Left renal cortex interstitium (tissue), 4 donors: ENCODE measurements around the gene ERMAP. TPM values are rescaled to one million over a fixed set of nuclear protein-coding genes. Genes with fewer than 3 reads are reported as not detected.
"Not testable (repeated sequence)": the region's sequence is repeated elsewhere in the genome, so short reads cannot be mapped to it uniquely, and the experiment has no call there.

Experiments
- DNase-seq, 4 donors: peaks; one replicate each; pipeline ENCODE4 v3.0.0-alpha.2; 2013; ENCODE audit warnings: low read depth in 4 of 4, low spot score in 2 of 4, missing footprints in 1 of 4
- polyA plus RNA-seq, 4 donors: library from polyadenylated mRNA; unstranded; fragments of 120-200 nt; gene quantifications; one replicate each; pipeline ENCODE4 v1.2.1, GENCODE V29; 2013; ENCODE audit not compliant: insufficient read length in 4 of 4

Gene ERMAP
- polyA plus RNA-seq, 4 donors, result 18.0 to 23.7 (median 22.3) TPM

DNA sequence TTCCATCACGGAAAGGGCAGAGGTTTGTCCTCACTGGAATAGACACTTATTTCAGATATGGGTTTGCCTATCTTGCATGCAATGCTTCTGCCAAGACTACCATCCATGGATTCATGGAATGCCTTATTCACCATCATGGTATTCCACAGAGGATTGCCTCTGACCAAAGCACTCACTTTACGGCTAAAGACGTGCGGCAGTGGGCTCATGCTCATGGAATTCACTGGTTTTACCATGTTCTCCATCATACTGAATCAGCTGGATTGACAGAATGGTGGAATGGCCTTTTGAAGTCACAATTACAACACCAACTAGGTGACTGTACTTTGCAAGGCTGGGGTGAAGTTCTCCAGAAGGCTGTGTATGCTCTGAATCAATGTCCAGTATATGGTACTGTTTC, 51.5 kb downstream of the ERMAP start:
- not testable (repeated sequence) for DNase-seq

DNA sequence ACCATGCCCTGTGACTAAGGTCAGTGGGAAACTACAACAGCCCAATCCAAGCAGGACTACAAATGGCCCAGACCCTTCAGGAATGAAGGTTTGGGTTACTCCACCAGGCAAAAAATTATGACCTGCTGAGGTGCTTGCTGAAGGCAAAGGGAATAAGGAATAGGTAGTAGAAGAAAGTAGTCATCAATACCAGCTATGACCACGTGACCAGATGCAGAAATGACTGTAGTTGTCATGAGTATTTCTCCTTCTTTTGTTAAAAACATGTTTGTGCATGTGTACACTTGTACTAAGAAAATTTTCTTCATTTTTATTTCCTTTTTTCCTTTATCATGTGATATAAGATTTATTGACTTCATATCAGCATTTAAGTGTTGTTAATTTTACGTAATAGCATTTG, 52.3 kb downstream of the ERMAP start:
- not testable (repeated sequence) for DNase-seq

GRCh38 chr1:42869751-42870150, 52.8 kb downstream of the ERMAP start:
- not testable (repeated sequence) for DNase-seq

DNA sequence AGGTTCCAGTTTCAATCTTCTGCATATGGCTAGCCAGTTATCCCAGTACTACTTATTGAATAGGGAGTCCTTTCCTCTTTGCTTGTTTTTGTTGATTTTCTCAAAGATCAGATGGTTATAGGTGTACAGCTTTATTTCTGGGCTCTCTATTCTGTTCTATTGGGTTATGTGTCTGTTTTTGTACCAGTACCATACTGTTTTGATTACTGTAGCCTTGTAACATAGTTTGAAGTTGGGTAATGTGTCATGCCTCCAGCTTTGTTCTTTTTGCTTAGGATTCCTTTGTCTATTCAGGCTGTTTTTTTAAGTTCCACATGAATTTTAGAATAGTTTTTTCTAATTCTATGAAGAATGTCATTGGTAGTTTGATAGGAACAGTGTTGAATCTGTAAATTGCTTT, 56.2 kb downstream of the ERMAP start:
- DNase-seq, result not testable (repeated sequence)

GRCh38 chr1:42873670-42874069, 56.7 kb downstream of the ERMAP start:
- DNase-seq, result no peak

DNA sequence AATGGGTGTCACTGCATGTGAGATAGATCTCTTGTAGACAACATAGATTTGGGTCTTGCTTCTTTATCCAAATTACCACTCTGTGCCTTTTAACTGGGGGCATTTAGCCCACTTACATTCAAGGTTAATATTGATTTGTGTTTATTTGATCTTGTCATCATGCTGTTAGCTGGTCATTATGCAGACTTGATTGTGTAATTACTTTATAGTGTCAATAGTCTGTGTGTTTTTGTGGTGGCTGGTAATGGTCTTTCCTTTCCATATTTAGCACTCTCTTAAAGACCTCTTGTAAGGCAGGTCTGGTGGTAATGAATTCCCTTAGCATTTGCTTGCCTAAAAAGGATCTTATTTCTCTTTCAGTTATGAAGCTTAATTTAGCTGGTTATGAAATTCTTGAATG, 59.1 kb downstream of the ERMAP start:
- no peak for DNase-seq

- no peak for DNase-seq
Measured at GRCh38 chr1:42877380-42877779, 60.5 kb downstream of the ERMAP start.

DNA sequence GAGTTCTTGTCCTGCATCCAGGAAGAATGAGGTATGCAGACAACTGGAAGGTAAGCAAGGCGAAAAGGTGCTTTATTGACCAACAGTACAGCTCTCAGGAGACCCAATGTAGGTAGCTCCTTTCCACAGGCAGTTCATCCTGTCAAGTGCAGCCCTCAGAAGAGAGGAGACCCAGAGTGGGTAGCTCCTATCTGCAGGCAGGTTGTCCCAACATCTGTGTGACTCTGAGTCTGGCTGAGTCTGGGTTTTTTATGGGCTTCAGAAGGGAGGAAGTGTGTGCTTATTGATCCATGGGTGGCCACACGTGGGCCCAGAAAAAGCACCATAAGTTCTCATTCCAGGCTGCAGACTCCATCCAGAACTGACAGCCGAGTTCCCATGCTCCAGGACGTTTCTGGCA, 63.5 kb downstream of the ERMAP start:
- no peak for DNase-seq

DNA sequence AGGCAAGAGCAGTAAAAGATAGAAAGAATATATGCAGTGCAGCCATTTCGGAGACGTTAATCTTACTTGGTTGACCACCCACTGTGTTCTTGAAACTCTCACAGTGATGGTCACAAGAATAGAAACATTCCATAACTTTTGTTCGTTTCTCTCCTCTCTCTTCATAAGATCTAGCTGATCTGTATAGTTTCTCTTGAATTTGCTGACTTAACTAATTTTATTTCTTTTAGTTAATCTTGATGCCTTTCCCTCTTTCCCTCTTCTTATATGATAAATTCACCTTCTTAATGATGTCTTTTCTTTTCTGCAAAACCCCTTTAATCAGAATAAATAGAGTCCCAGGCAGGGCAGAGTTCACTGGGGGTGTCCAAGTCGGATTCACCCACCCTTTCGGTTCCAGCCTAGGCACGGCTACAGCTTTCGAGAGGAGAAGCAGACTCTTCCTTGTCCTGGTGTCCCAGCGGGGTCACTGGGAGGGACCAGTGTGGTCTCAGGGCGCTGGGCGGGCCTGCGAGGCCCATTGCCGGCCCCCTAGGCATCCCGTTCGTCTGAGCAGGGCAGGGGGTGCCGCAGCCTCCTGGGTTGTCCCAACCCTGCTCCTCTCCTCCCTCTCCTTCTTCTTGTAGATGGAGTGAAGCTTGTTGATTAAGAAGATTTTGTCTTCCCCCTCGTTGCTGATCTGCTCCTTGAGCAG, 69.3 kb downstream of the ERMAP start:
- no peak for DNase-seq

GRCh38 chr1:42886800-42887199, 69.9 kb downstream of the ERMAP start:
- DNase-seq, result no peak

- DNase-seq, result no peak
Measured at GRCh38 chr1:42887366-42887765, 70.4 kb downstream of the ERMAP start.

DNA sequence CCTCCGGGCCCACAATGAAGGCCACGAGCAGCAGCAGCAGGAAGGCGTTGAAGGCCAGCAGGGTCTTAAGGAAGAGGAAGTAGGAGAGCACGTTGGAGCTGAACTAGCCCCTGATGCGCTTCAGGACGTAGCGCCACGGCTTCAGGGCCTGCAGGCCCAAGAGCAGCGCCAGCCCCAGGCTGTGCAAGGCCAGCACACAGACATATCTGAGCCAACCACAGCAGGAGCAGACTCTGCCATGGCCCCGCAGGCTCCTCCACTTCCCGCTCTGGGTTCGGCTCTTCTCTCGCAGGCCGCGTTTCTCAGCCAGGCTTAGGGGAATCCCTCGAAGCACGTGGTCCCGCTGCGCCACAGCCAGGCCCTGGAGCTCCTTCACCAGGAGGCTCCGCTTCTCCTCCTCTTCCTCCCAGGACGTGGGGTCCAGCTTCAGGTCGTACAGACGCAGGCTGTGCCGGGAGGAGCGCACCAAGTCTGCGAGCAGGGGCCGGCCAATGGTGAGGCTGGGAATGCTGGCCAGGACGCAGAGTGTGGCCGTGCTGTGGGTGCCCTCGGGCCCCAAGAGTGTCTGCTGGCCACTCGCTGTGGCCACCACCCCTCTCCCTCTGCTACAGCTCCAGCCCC, 71.2 kb downstream of the ERMAP start:
- DNase-seq, result no peak

DNA sequence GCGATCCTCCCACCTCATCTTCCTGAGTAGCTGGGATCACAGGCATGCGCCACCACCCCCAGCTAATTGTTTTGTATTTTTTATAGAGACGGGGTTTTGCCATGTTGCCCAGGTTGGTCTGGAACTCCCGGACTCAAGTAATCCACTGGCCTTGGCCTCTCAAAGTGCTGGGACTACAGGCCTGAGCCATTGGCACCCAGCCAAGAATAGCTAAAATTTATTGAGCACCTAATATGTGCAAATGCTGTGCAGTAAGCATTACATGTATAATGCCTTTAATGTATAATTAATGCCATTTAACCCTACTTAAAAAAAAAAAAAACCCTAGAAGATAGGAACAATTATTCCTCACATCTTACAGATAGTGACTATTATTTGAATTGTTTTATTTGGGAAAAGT, 72.3 kb downstream of the ERMAP start:
- no peak for DNase-seq

- no peak for DNase-seq
Measured at GRCh38 chr1:42891465-42892138, 74.7 kb downstream of the ERMAP start.

Other genes with a start within 250 kb of the ERMAP start
- gene PPIH, start 158.7 kb upstream of the ERMAP start, polyA plus RNA-seq, result 10 to 100 TPM; 57.4 to 59.5 (median 58.1) TPM
- 100 to 1,000 TPM; 607 to 710 (median 647) TPM for gene YBX1, start 134.7 kb upstream of the ERMAP start, polyA plus RNA-seq
- gene CLDN19, start 76.9 kb upstream of the ERMAP start, polyA plus RNA-seq, result 100 to 1,000 TPM in 1 of 4 donors, 10 to 100 TPM in 3; 86.6 to 121 (median 92.5) TPM
- gene P3H1, start 50.1 kb upstream of the ERMAP start, polyA plus RNA-seq, result 10 to 100 TPM; 71.4 to 76.1 (median 71.6) TPM
- gene C1orf50, start 49.9 kb upstream of the ERMAP start, polyA plus RNA-seq, result 10 to 100 TPM in 3 of 4 donors, 1 to 10 TPM in 1; 8.4 to 15.2 (median 12.6) TPM
- gene TMEM269, start 32.1 kb upstream of the ERMAP start, polyA plus RNA-seq, result 1 to 10 TPM in 2 of 4 donors, under 1 TPM in 2; 0.78 to 1.6 (median 0.97) TPM
- gene SVBP, start 275 bp downstream of the ERMAP start, polyA plus RNA-seq, result 10 to 100 TPM; 55.8 to 80.3 (median 62.3) TPM
- 10 to 100 TPM; 18.2 to 23.6 (median 19.3) TPM for gene ZNF691, start 29.5 kb downstream of the ERMAP start, polyA plus RNA-seq
- gene SLC2A1, start 141.7 kb downstream of the ERMAP start, polyA plus RNA-seq, result 10 to 100 TPM; 37.3 to 41.2 (median 38.9) TPM